ENCODE measurements around the gene SLC8B1. TPM values are rescaled to one million over a fixed set of nuclear protein-coding genes. Genes with fewer than 3 reads are reported as not detected.
A peak's percentile ranks its signal among the peaks of the same experiment; 100 is the strongest.

SLC8B1 gene
- total RNA-seq, 1 donor from 2014 or later, result 44.6 TPM

DNA sequence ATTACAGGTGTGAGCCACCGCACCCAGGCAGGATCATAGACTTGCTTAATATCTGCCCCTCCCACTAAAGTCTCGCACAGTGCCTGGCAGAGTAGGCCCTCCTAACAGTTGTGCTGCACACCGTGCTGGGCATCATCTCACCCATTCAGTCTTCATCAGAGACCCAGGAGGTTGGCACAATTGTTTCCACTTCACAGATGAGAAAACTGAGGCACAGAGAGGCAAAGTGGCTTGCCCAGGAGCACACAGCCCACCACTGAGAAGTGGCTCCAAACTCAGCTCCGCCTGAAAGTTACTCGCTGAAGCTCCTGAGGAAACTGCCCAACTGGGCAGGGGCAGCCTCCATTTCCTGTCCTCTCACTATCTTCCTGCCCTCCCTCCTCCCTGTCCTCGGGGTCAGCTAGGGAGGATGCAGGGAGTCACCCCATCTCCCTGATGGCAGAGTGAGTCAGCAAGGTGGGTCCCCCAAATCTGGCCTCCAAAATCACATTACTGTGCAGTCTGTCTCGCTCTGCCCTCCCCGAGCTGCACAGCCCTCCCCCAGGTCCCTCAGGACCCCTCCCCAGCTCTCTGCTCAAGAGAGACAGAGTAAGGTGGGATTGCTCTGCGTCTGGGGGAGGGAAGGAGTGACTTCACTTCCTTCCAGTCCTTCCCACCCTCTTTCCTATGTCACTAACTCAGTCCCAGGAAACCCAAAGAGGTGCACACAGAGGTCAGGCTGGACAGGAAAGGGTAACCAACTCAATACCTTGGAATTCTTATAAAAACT lies 5.7 kb downstream of the SLC8B1 start:
- Mint-ChIP-seq H3K36me3 (ENCODE audit: low read depth, unreplicated experiment) (peaks cover 20% of the 10 kb centered on the region), H3K4me1 (ENCODE audit: unreplicated experiment) (peaks cover 27% of the 10 kb centered on the region), H3K27ac (ENCODE audit: unreplicated experiment) (peak overlapping the region; percentile 32), H3K4me3 (ENCODE audit: unreplicated experiment) (no peak overlapping the region), H3K27me3 (ENCODE audit: unreplicated experiment) (peaks cover 3% of the 10 kb centered on the region), H3K9me3 (ENCODE audit: unreplicated experiment) (no peaks in the 10 kb centered on the region)
- DNase-seq (ENCODE audit: low spot score), result no peak
- TF ChIP-seq, protein P1, sequence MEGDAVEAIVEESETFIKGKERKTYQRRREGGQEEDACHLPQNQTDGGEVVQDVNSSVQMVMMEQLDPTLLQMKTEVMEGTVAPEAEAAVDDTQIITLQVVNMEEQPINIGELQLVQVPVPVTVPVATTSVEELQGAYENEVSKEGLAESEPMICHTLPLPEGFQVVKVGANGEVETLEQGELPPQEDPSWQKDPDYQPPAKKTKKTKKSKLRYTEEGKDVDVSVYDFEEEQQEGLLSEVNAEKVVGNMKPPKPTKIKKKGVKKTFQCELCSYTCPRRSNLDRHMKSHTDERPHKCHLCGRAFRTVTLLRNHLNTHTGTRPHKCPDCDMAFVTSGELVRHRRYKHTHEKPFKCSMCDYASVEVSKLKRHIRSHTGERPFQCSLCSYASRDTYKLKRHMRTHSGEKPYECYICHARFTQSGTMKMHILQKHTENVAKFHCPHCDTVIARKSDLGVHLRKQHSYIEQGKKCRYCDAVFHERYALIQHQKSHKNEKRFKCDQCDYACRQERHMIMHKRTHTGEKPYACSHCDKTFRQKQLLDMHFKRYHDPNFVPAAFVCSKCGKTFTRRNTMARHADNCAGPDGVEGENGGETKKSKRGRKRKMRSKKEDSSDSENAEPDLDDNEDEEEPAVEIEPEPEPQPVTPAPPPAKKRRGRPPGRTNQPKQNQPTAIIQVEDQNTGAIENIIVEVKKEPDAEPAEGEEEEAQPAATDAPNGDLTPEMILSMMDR (IDR thresholded peaks at IDR 0.05; ENCODE audit: unreplicated experiment), result no peak

DNA sequence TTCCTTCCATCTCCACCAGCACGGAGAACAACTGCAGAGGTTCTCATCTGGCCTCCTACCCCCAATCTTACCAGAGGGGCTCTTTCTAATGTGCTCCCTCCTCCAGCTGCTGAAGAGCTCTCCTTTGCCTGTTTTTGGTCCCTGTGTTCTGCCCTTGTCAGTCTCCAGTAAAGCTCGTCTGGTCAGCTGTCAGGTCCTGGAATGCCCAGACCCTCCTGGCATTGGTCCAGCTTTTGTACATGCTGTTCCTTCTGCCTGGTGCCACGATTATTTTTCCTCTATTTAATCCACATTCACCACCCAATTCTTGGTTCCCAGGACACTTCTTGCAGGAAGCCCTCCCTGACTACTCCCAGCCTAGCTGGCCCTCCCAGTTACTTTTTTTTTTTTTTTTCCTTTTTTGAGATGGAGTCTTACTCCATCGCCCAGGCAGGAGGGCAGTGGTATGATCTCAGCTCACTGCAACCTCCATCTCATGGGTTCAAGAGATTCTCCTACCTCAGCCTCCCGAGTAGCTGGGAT lies 6.5 kb downstream of the SLC8B1 start:
- H3K4me3 Mint-ChIP-seq (ENCODE audit: unreplicated experiment), result peak overlapping the region; percentile 37
- peaks cover 27% of the 10 kb centered on the region for H3K4me1 Mint-ChIP-seq (ENCODE audit: unreplicated experiment)
- peak overlapping the region; percentile 76 for H3K27ac Mint-ChIP-seq (ENCODE audit: unreplicated experiment)
- no peaks in the 10 kb centered on the region for H3K9me3 Mint-ChIP-seq (ENCODE audit: unreplicated experiment)
- TF ChIP-seq, protein P1 (IDR thresholded peaks at IDR 0.05; ENCODE audit: unreplicated experiment), result no peak
- H3K36me3 Mint-ChIP-seq (ENCODE audit: low read depth, unreplicated experiment), result peaks cover 20% of the 10 kb centered on the region
- DNase-seq (ENCODE audit: low spot score), result no peak
- H3K27me3 Mint-ChIP-seq (ENCODE audit: unreplicated experiment), result peaks cover 3% of the 10 kb centered on the region

DNA sequence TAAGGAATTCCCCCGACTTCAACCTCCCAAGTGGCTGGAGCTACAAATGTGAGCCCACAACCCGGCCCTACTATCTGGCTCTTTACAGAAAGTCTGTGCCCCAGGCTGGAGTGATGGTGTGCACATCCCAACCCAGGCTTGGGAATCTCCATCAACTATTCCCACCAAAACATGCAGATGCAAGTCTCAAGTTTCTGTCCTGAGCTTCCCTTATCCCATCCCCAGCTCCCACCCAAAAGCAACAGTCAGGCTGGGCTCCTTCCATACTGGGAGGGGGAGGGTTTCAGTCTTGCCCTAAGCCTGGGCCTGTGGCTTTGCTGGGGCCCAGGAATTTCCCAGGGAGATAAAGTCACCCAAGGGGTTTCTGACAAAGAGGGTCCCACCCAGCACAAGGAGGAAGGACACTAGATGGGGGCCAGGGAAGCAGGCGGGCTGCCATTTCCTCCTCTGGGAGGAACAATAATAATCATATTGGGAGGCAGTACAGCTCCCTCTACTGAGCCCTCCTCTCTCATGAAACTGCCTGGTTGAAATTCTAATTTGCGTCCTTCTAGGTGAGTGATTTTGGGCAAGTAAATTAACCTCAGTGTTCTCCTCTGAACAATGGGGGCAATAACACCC lies 8.0 kb downstream of the SLC8B1 start:
- Mint-ChIP-seq H3K4me1 (ENCODE audit: unreplicated experiment) (peaks cover 27% of the 10 kb centered on the region), H3K27ac (ENCODE audit: unreplicated experiment) (peak overlapping the region; percentile 57), H3K36me3 (ENCODE audit: low read depth, unreplicated experiment) (peaks cover 24% of the 10 kb centered on the region), H3K9me3 (ENCODE audit: unreplicated experiment) (no peaks in the 10 kb centered on the region), H3K4me3 (ENCODE audit: unreplicated experiment) (no peak overlapping the region), H3K27me3 (ENCODE audit: unreplicated experiment) (peaks cover 3% of the 10 kb centered on the region)
- TF ChIP-seq, protein P1 (IDR thresholded peaks at IDR 0.05; ENCODE audit: unreplicated experiment), result no peak
- DNase-seq (ENCODE audit: low spot score), result no peak

DNA sequence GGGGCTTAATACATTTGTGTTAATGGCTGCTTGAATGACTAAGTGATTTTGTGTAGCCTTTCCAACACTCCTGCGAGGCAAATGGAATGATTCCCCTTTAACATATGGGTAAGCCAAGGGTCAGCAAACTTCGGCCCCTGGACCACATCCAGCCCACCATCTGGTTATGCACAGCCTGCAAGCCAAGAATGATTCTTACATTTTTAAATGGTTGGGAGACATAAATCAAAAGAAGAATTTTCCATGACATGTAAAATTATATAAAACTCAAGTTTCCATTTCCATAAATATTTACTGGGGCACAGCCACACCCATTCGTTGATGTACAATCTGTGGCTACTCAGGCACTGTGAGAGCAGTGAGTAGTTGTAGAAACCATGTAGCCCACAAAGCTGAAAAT lies 9.0 kb downstream of the SLC8B1 start:
- no peak for DNase-seq (ENCODE audit: low spot score)
- TF ChIP-seq, protein P1 (IDR thresholded peaks at IDR 0.05; ENCODE audit: unreplicated experiment), result no peak
- no peak overlapping the region for H3K4me3 Mint-ChIP-seq (ENCODE audit: unreplicated experiment)
- no peak overlapping the region for H3K27ac Mint-ChIP-seq (ENCODE audit: unreplicated experiment)
- H3K4me1 Mint-ChIP-seq (ENCODE audit: unreplicated experiment), result peaks cover 27% of the 10 kb centered on the region
- no peaks in the 10 kb centered on the region for H3K9me3 Mint-ChIP-seq (ENCODE audit: unreplicated experiment)
- peaks cover 26% of the 10 kb centered on the region for H3K36me3 Mint-ChIP-seq (ENCODE audit: low read depth, unreplicated experiment)
- peaks cover 3% of the 10 kb centered on the region for H3K27me3 Mint-ChIP-seq (ENCODE audit: unreplicated experiment)

DNA sequence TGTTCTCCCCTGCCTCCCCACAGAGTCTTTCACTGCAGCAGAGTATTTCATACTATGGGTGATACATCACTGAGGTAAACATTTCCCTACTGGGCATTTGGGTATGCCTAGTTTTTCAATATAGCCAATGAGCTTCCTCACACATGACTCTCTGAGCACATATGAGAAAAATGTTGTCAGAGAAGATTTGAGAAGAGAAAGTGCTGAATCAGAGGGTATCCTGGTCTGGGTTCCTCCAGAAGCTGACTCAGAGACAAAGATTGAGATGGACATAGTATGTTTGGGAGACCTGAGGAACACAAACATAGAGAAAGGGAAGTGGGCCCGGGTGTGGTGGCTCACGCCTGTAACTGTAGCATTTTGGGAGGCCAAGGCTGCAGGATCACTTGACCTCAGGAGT lies 12.6 kb downstream of the SLC8B1 start:
- Mint-ChIP-seq H3K27ac (ENCODE audit: unreplicated experiment) (no peak overlapping the region), H3K4me1 (ENCODE audit: unreplicated experiment) (peaks cover 10% of the 10 kb centered on the region), H3K36me3 (ENCODE audit: low read depth, unreplicated experiment) (peaks cover 34% of the 10 kb centered on the region), H3K9me3 (ENCODE audit: unreplicated experiment) (no peaks in the 10 kb centered on the region), H3K4me3 (ENCODE audit: unreplicated experiment) (no peak overlapping the region), H3K27me3 (ENCODE audit: unreplicated experiment) (peaks cover 8% of the 10 kb centered on the region)
- TF ChIP-seq, protein P1 (IDR thresholded peaks at IDR 0.05; ENCODE audit: unreplicated experiment), result no peak
- no peak for DNase-seq (ENCODE audit: low spot score)

All from endothelial cell (in vitro differentiated cells).